ENCODE results near the gene GALNT6. TPM values are rescaled to one million over a fixed set of nuclear protein-coding genes. Genes with fewer than 3 reads are reported as not detected.

The GALNT6 gene
- total and polyA plus RNA-seq, 8 donors = 3.4 to 155 (median 24.6) TPM

GRCh38 chr12:51326698-51327439, 64.3 kb downstream of the GALNT6 start:
- Histone ChIP-seq H3K27me3 (no peaks in the 10 kb centered on the region), H3K27ac (peak overlapping the region in 2 of 5 donors; percentile 63 to 76), H3K9me3 (no peaks in the 10 kb centered on the region), H3K36me3 (no peaks in the 10 kb centered on the region), H3K4me1 (peaks cover 0 to 49% (median 0%) of the 10 kb centered on the region in 4 donors), H3K4me3 (no peak overlapping the region)
- WGBS, 5 donors = 61 to 72% (median 66%) methylated on average over 7 of the region's 7 CpGs
- intact Hi-C loops (cut with DNase I; ENCODE audit: low total_unique reads) = no loop called here
- TF ChIP-seq POLR2A (IDR thresholded peaks at IDR 0.05) (no peak), POLR2AphosphoS5 (IDR thresholded peaks at IDR 0.05) (no peak), CTCF (IDR thresholded peaks at IDR 0.05) (no peak), EP300 (IDR thresholded peaks at IDR 0.05) (no peak)
- DNase-seq = peak in 1 of 2 donors; percentile 33

- DNase-seq = peak in 1 of 2 donors; percentile 31
- H3K27me3 ChIP-seq = no peaks in the 10 kb centered on the region
- no peak for TF ChIP-seq CTCF (IDR thresholded peaks at IDR 0.05)
- WGBS, 5 donors = 63 to 80% (median 66%) methylated on average over 4 of the region's 4 CpGs
- peaks cover 0 to 66% (median 11%) of the 10 kb centered on the region in 4 donors for H3K4me1 ChIP-seq
- H3K9me3 ChIP-seq = no peaks in the 10 kb centered on the region
- no peaks in the 10 kb centered on the region for H3K36me3 ChIP-seq
- H3K27ac ChIP-seq = no peak overlapping the region
- intact Hi-C loops (cut with DNase I; ENCODE audit: low total_unique reads) = no loop called here
- no peak overlapping the region for H3K4me3 ChIP-seq
Observed at GRCh38 chr12:51324953-51325352, 66.3 kb downstream of the GALNT6 start.

- Histone ChIP-seq H3K4me1 (peaks cover 0 to 69% (median 12%) of the 10 kb centered on the region in 4 donors), H3K9me3 (no peaks in the 10 kb centered on the region), H3K27me3 (no peaks in the 10 kb centered on the region), H3K4me3 (peak within 1 kb of the TSS; percentile 20 to 41 (median 36)), H3K36me3 (no peaks in the 10 kb centered on the region), H3K27ac (peak within 1 kb of the TSS; percentile 64 to 90 (median 72))
- DNase-seq = peak; percentile 56 to 65
- 81 to 88% (median 86%) methylated on average over 36 to 60 of the region's 60 CpGs for WGBS, 5 donors
- TF ChIP-seq POLR2AphosphoS5 (IDR thresholded peaks at IDR 0.05) (no peak), EP300 (IDR thresholded peaks at IDR 0.05) (no peak), CTCF (IDR thresholded peaks at IDR 0.05) (no peak), POLR2A (IDR thresholded peaks at IDR 0.05) (no peak)
- intact Hi-C loops (cut with DNase I; ENCODE audit: low total_unique reads) = no loop called here
Observed at GRCh38 chr12:51323966-51324895, 67.0 kb downstream of the GALNT6 start, which contains the start of gene BIN2. BIN2 (minus strand) TSS chr12:51324174; CDS start chr12:51324102, 72 bp downstream.

GRCh38 chr12:51323317-51323960, 67.8 kb downstream of the GALNT6 start:
- intact Hi-C loops (cut with DNase I; ENCODE audit: low total_unique reads) = no loop called here
- no peaks in the 10 kb centered on the region for H3K36me3 ChIP-seq
- peak in 1 of 2 donors; percentile 37 for DNase-seq
- H3K4me3 ChIP-seq = peak overlapping the region; percentile 20 to 41 (median 36)
- no peaks in the 10 kb centered on the region for H3K27me3 ChIP-seq
- H3K27ac ChIP-seq = peak overlapping the region; percentile 64 to 90 (median 72)
- no peak for TF ChIP-seq POLR2AphosphoS5 (IDR thresholded peaks at IDR 0.05)
- TF ChIP-seq EP300 (IDR thresholded peaks at IDR 0.05) = no peak
- no peak for TF ChIP-seq CTCF (IDR thresholded peaks at IDR 0.05)
- no peak for TF ChIP-seq POLR2A (IDR thresholded peaks at IDR 0.05)
- peaks cover 0 to 71% (median 12%) of the 10 kb centered on the region in 4 donors for H3K4me1 ChIP-seq
- H3K9me3 ChIP-seq = no peaks in the 10 kb centered on the region
- 77 to 86% (median 82%) methylated on average over 15 of the region's 15 CpGs for WGBS, 5 donors

Measured in stomach (tissue), 9 donors.